Measurements from ENCODE around the gene TENT5C.

The TENT5C gene

DNA sequence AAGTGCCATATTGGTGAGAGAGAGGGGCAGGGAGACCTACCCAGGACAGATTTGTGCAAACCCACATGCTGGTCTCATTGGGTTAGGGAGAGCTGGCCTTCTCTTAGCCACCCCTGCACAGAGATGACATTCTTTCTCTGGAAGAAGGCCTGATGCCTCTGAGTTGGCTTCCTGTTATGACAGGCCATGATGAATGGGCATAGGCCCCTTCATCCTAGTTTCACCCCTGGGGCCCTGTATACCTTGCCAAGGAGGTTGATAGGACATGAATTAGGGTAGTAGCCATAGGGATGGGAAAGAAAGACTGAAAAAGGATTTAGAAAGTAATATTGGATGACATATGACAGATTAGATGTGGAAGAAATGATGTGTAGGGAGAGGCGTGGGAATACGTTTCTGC is 46.6 kb downstream of the TENT5C start:
- 100% methylated on average over 2 of the region's 2 CpGs for WGBS, 2 donors (ENCODE audit: extremely low coverage in 2 of 2, insufficient read length in 2 of 2, insufficient replicate concordance in 1 of 2)
- no peak overlapping the region for H3K18ac ChIP-seq (ENCODE audit: low read length)
- H2BK120ac ChIP-seq (ENCODE audit: low read depth, low read length) = peak overlapping the region; percentile 25
- H2AK5ac ChIP-seq (ENCODE audit: low read depth, low read length) = no peak overlapping the region
- no peaks in the 10 kb centered on the region for H3K79me1 ChIP-seq (ENCODE audit: low read depth, low read length)
- peaks cover 0 to 1% of the 10 kb centered on the region in 2 donors for H3K4me1 ChIP-seq (ENCODE audit: control insufficient read depth in 2 of 2, insufficient read depth in 1 of 2, low read depth in 1 of 2, low read length in 2 of 2)
- H4K8ac ChIP-seq (ENCODE audit: low read depth, low read length) = no peak overlapping the region
- H2AFZ ChIP-seq (ENCODE audit: low read length) = no peak overlapping the region
- no peak overlapping the region for H3K4ac ChIP-seq (ENCODE audit: low read length)
- H2BK12ac ChIP-seq (ENCODE audit: low read length) = no peak overlapping the region
- no peak overlapping the region for H3K14ac ChIP-seq (ENCODE audit: low read length)
- H4K91ac ChIP-seq (ENCODE audit: low read depth, low read length, poor library complexity) = no peak overlapping the region
- H3K23ac ChIP-seq (ENCODE audit: low read depth, low read length, poor library complexity) = no peak overlapping the region
- no peak overlapping the region for H3K9ac ChIP-seq (ENCODE audit: low read depth, low read length, poor library complexity)
- H3K4me2 ChIP-seq (ENCODE audit: insufficient read depth, low read length, poor library complexity, severe bottlenecking) = no peak overlapping the region
- H3K27me3 ChIP-seq (ENCODE audit: control insufficient read depth in 3 of 3, insufficient read depth in 3 of 3, low read depth in 1 of 3, low read length in 3 of 3) = peaks cover 0 to 7% (median 0%) of the 10 kb centered on the region in 3 experiments
- no peak overlapping the region for H2BK15ac ChIP-seq (ENCODE audit: low read length)
- no peaks in the 10 kb centered on the region for H3K36me3 ChIP-seq (replicated peaks in 1 of 2; ENCODE audit: control insufficient read depth in 2 of 2, insufficient read depth in 2 of 2, low read length in 2 of 2)
- no peak overlapping the region for H3K4me3 ChIP-seq (ENCODE audit: low read length in 2 of 2)
- no peak for DNase-seq (ENCODE audit: low spot score)
- H3K27ac ChIP-seq (replicated peaks; ENCODE audit: low read length) = no peak overlapping the region
- no peaks in the 10 kb centered on the region for H3K9me3 ChIP-seq (replicated peaks in 1 of 2; ENCODE audit: control insufficient read depth in 2 of 2, insufficient read depth in 1 of 2, low read depth in 1 of 2, low read length in 2 of 2)
- H2BK5ac ChIP-seq (ENCODE audit: low read length) = no peak overlapping the region

DNA sequence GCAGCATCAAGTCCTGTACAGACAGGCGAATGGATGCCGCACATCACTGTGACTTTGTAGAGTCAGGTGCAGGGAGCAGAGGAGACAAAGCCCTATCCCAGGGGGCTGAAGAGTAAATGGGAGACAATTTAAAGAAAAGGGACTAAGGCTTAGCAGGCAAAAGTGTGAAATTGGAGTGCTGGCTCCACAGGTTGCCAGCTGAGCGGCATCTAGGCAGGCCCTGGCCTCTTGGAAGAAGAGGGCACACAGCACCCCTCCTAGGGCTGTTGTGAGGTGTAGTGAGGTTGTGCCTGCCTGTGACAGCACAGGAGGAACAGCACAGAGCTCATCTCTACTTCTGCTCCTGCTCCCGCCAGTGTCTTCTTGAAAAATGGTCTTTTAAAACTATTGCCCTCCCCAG is 47.3 kb downstream of the TENT5C start:
- H3K14ac ChIP-seq (ENCODE audit: low read length) = no peak overlapping the region
- no peak overlapping the region for H3K18ac ChIP-seq (ENCODE audit: low read length)
- peaks cover 0 to 7% (median 0%) of the 10 kb centered on the region in 3 experiments for H3K27me3 ChIP-seq (ENCODE audit: control insufficient read depth in 3 of 3, insufficient read depth in 3 of 3, low read depth in 1 of 3, low read length in 3 of 3)
- no peak overlapping the region for H2BK12ac ChIP-seq (ENCODE audit: low read length)
- no peak overlapping the region for H2BK15ac ChIP-seq (ENCODE audit: low read length)
- WGBS, 2 donors (ENCODE audit: extremely low coverage in 2 of 2, insufficient read length in 2 of 2, insufficient replicate concordance in 1 of 2) = no CpG with 5 or more reads among the region's 4 CpGs
- no peak overlapping the region for H3K9ac ChIP-seq (ENCODE audit: low read depth, low read length, poor library complexity)
- peaks cover 0 to 1% of the 10 kb centered on the region in 2 donors for H3K4me1 ChIP-seq (ENCODE audit: control insufficient read depth in 2 of 2, insufficient read depth in 1 of 2, low read depth in 1 of 2, low read length in 2 of 2)
- H2BK5ac ChIP-seq (ENCODE audit: low read length) = no peak overlapping the region
- no peak overlapping the region for H2BK120ac ChIP-seq (ENCODE audit: low read depth, low read length)
- no peak overlapping the region for H2AFZ ChIP-seq (ENCODE audit: low read length)
- no peak overlapping the region for H4K91ac ChIP-seq (ENCODE audit: low read depth, low read length, poor library complexity)
- no peaks in the 10 kb centered on the region for H3K36me3 ChIP-seq (replicated peaks in 1 of 2; ENCODE audit: control insufficient read depth in 2 of 2, insufficient read depth in 2 of 2, low read length in 2 of 2)
- H3K79me1 ChIP-seq (ENCODE audit: low read depth, low read length) = no peaks in the 10 kb centered on the region
- H3K9me3 ChIP-seq (replicated peaks in 1 of 2; ENCODE audit: control insufficient read depth in 2 of 2, insufficient read depth in 1 of 2, low read depth in 1 of 2, low read length in 2 of 2) = no peaks in the 10 kb centered on the region
- no peak overlapping the region for H3K23ac ChIP-seq (ENCODE audit: low read depth, low read length, poor library complexity)
- H3K4me2 ChIP-seq (ENCODE audit: insufficient read depth, low read length, poor library complexity, severe bottlenecking) = no peak overlapping the region
- DNase-seq (ENCODE audit: low spot score) = no peak
- H4K8ac ChIP-seq (ENCODE audit: low read depth, low read length) = no peak overlapping the region
- no peak overlapping the region for H3K4ac ChIP-seq (ENCODE audit: low read length)
- H2AK5ac ChIP-seq (ENCODE audit: low read depth, low read length) = no peak overlapping the region
- H3K4me3 ChIP-seq (ENCODE audit: low read length in 2 of 2) = no peak overlapping the region
- no peak overlapping the region for H3K27ac ChIP-seq (replicated peaks; ENCODE audit: low read length)

DNA sequence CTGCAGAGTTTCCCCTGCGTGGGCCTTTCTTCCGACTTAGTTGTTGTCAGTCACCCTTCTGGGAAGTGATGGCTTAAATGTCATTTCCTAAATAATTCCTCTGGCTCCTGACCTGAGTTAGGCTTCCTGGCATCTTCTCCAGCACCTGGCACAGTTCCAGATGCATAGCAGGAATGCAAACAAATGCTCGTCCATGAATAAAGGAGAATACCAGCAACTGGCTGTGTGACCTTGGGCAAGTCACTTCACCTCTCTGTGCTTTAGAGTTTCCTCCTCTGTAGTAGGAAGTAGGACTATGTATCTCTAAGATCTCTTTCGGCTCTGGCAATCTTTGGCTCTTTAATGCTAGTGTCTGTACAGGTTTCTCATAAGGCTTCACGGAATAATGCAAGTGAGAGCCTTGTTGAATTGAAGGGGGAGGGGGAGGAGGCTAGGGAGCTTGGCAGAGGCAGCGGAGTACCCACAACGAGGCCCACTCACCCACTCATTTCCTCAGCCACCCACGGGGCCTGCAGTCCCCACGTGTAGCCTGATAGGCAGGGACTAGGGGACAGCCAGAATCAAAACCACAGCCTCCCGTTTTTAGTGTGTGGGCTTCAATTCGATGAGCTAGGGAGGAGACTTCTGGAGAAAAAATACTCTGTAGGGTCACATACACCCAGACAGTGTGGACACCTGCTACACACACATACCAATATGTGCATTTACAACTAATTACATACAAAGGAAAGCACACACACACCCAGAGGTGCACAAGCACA is 48.1 kb downstream of the TENT5C start:
- H3K4me2 ChIP-seq (ENCODE audit: insufficient read depth, low read length, poor library complexity, severe bottlenecking) = no peak overlapping the region
- H3K79me1 ChIP-seq (ENCODE audit: low read depth, low read length) = no peaks in the 10 kb centered on the region
- no peak overlapping the region for H2BK15ac ChIP-seq (ENCODE audit: low read length)
- H3K4me1 ChIP-seq (ENCODE audit: control insufficient read depth in 2 of 2, insufficient read depth in 1 of 2, low read depth in 1 of 2, low read length in 2 of 2) = peaks cover 0 to 1% of the 10 kb centered on the region in 2 donors
- H3K23ac ChIP-seq (ENCODE audit: low read depth, low read length, poor library complexity) = no peak overlapping the region
- no peaks in the 10 kb centered on the region for H3K9me3 ChIP-seq (replicated peaks in 1 of 2; ENCODE audit: control insufficient read depth in 2 of 2, insufficient read depth in 1 of 2, low read depth in 1 of 2, low read length in 2 of 2)
- H4K91ac ChIP-seq (ENCODE audit: low read depth, low read length, poor library complexity) = no peak overlapping the region
- H3K27ac ChIP-seq (replicated peaks; ENCODE audit: low read length) = no peak overlapping the region
- no peak overlapping the region for H3K4ac ChIP-seq (ENCODE audit: low read length)
- peaks cover 0 to 7% (median 0%) of the 10 kb centered on the region in 3 experiments for H3K27me3 ChIP-seq (ENCODE audit: control insufficient read depth in 3 of 3, insufficient read depth in 3 of 3, low read depth in 1 of 3, low read length in 3 of 3)
- no peak overlapping the region for H2AK5ac ChIP-seq (ENCODE audit: low read depth, low read length)
- H3K36me3 ChIP-seq (replicated peaks in 1 of 2; ENCODE audit: control insufficient read depth in 2 of 2, insufficient read depth in 2 of 2, low read length in 2 of 2) = no peaks in the 10 kb centered on the region
- H3K14ac ChIP-seq (ENCODE audit: low read length) = no peak overlapping the region
- DNase-seq (ENCODE audit: low spot score) = no peak
- H2BK12ac ChIP-seq (ENCODE audit: low read length) = no peak overlapping the region
- H2BK5ac ChIP-seq (ENCODE audit: low read length) = no peak overlapping the region
- H2AFZ ChIP-seq (ENCODE audit: low read length) = no peak overlapping the region
- H3K9ac ChIP-seq (ENCODE audit: low read depth, low read length, poor library complexity) = no peak overlapping the region
- no peak overlapping the region for H2BK120ac ChIP-seq (ENCODE audit: low read depth, low read length)
- no peak overlapping the region for H3K4me3 ChIP-seq (ENCODE audit: low read length in 2 of 2)
- no peak overlapping the region for H4K8ac ChIP-seq (ENCODE audit: low read depth, low read length)
- no peak overlapping the region for H3K18ac ChIP-seq (ENCODE audit: low read length)
- WGBS, 2 donors (ENCODE audit: extremely low coverage in 2 of 2, insufficient read length in 2 of 2, insufficient replicate concordance in 1 of 2) = no CpG with 5 or more reads among the region's 11 CpGs

DNA sequence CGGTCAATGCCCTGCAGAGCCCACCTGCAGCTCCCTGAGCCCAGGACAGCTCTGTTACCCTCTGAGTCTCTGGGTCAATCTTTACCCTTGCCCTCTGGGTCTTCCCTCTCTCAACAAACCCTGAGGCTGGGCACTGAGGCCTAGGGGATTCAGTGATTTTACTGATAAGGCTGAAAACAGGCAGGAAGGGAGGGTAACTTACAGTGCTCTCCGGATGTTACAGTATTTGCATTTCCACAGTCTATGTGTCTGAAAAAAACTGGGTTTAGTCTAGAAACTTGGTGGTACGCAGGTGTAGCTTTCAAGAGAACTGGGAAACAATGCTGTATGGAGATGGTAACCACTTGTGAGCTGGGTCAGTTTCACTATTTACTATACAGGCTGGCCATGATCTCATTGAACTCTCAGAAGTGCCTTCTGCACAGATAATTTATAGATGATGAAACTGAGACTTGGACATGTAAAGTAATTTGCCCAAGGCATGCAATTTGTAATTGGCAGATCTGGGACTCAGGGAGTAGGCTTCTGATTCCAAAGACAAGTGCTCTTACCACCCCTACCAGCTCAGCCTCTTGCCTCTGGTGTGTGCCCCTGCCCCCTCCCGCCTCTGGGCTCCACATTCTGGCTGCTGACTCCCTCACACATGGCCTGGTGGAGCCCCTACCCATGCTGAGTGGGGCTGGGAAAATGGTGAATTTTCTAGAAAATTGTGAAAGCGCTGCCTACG is 48.8 kb downstream of the TENT5C start:
- Histone ChIP-seq H3K23ac (ENCODE audit: low read depth, low read length, poor library complexity) (no peak overlapping the region), H4K8ac (ENCODE audit: low read depth, low read length) (no peak overlapping the region), H3K79me1 (ENCODE audit: low read depth, low read length) (no peaks in the 10 kb centered on the region), H3K9ac (ENCODE audit: low read depth, low read length, poor library complexity) (no peak overlapping the region), H3K18ac (ENCODE audit: low read length) (peak overlapping the region; percentile 7), H2AFZ (ENCODE audit: low read length) (no peak overlapping the region), H3K27me3 (ENCODE audit: control insufficient read depth in 3 of 3, insufficient read depth in 3 of 3, low read depth in 1 of 3, low read length in 3 of 3) (peaks cover 0 to 7% (median 0%) of the 10 kb centered on the region in 3 experiments), H2BK5ac (ENCODE audit: low read length) (no peak overlapping the region), H2AK5ac (ENCODE audit: low read depth, low read length) (no peak overlapping the region), H2BK120ac (ENCODE audit: low read depth, low read length) (no peak overlapping the region), H4K91ac (ENCODE audit: low read depth, low read length, poor library complexity) (no peak overlapping the region), H2BK15ac (ENCODE audit: low read length) (no peak overlapping the region), H3K4ac (ENCODE audit: low read length) (no peak overlapping the region), H2BK12ac (ENCODE audit: low read length) (no peak overlapping the region), H3K4me3 (ENCODE audit: low read length in 2 of 2) (no peak overlapping the region), H3K14ac (ENCODE audit: low read length) (no peak overlapping the region), H3K9me3 (replicated peaks in 1 of 2; ENCODE audit: control insufficient read depth in 2 of 2, insufficient read depth in 1 of 2, low read depth in 1 of 2, low read length in 2 of 2) (no peaks in the 10 kb centered on the region), H3K27ac (replicated peaks; ENCODE audit: low read length) (no peak overlapping the region), H3K4me2 (ENCODE audit: insufficient read depth, low read length, poor library complexity, severe bottlenecking) (no peak overlapping the region), H3K4me1 (ENCODE audit: control insufficient read depth in 2 of 2, insufficient read depth in 1 of 2, low read depth in 1 of 2, low read length in 2 of 2) (peaks cover 0 to 1% of the 10 kb centered on the region in 2 donors), H3K36me3 (replicated peaks in 1 of 2; ENCODE audit: control insufficient read depth in 2 of 2, insufficient read depth in 2 of 2, low read length in 2 of 2) (no peaks in the 10 kb centered on the region)
- WGBS, 2 donors (ENCODE audit: extremely low coverage in 2 of 2, insufficient read length in 2 of 2, insufficient replicate concordance in 1 of 2) = no CpG with 5 or more reads among the region's 6 CpGs
- DNase-seq (ENCODE audit: low spot score) = no peak

Data from neuronal stem cell (in vitro differentiated cells).